Left lung (tissue), 14 donors: ENCODE data around the gene SPANXA2. TPM values are rescaled to one million over a fixed set of nuclear protein-coding genes. Genes with fewer than 3 reads are reported as not detected.
"Not testable (repeated sequence)": the region's sequence is repeated elsewhere in the genome, so short reads cannot be mapped to it uniquely, and the experiment has no call there.

Experiments
- ATAC-seq: fragments of 200-7000 bp; cut with Tn5 transposase; one replicate; pipeline ENCODE4 v1.9.1; 2020; ENCODE audit warnings: moderate library complexity
- DNase-seq, 4 donors: peaks; one replicate each; pipeline ENCODE4 v3.0.0-alpha.2; 2013 to 2020
- H3K27ac ChIP-seq, 2 donors: fragments of 200-600 bp; sonication (generic) in 1 of 2; one replicate each; pipeline versions ENCODE4 v1.5.0 to v1.8.0; 2020 to 2021
- H3K27me3 ChIP-seq, 2 donors: fragments of 200-600 bp; sonication (generic) in 1 of 2; one replicate each; pipeline versions ENCODE4 v1.5.0 to v1.8.0; 2020 to 2021
- H3K36me3 ChIP-seq, 2 donors: fragments of 200-600 bp; sonication (generic) in 1 of 2; one replicate each; pipeline versions ENCODE4 v1.5.0 to v1.8.0; 2020 to 2021
- H3K4me1 ChIP-seq, 2 donors: fragments of 200-600 bp; one replicate each; pipeline ENCODE4 v1.8.0; 2021
- H3K4me3 ChIP-seq, 2 donors: fragments of 200-600 bp; sonication (generic) in 1 of 2; one replicate each; pipeline versions ENCODE4 v1.5.0 to v1.8.0; 2020 to 2021; ENCODE audit warnings: mild to moderate bottlenecking in 1 of 2
- H3K9me3 ChIP-seq, 2 donors: fragments of 200-600 bp; sonication (generic) in 1 of 2; one replicate each; pipeline versions ENCODE4 v1.5.0 to v1.8.0; 2020 to 2021
- CTCF ChIP-seq, 2 donors: fragments of 200-600 bp; sonication (generic) in 1 of 2; IDR thresholded peaks; one replicate each; pipeline versions ENCODE4 v1.5.0 to v1.8.0; 2021; ENCODE audit warnings: antibody characterized with exemption in 2 of 2
- intact Hi-C, 2 donors: fragments of 100-400 bp; cut with DNase I; formaldehyde crosslinking; loops; one replicate each; pipeline versions ENCODE4 v1.11.2 to v1.14.2; 2022
- long read RNA-seq, 12 donors: library from polyadenylated mRNA in 2 of 12; unstranded in 2 of 12; transcript quantifications; one replicate each; pipeline ENCODE4 v2.0.0 and lab custom pipeline, GENCODE V29; 2019 to 2026
- polyA plus RNA-seq, 6 donors: library from polyadenylated mRNA; unstranded; fragments of 120-200 nt; gene quantifications; one replicate each; pipeline ENCODE4 v1.2.1, GENCODE V29; 2013; ENCODE audit not compliant: insufficient read length in 6 of 6
- total RNA-seq, 2 donors: library from RNA; stranded (reverse); fragmentation: NEBNext Ultra II Directional; extraction: Animal tissue kit (Norgen Biotek cat#: 25700); gene quantifications; one replicate each; pipeline ENCODE4 v1.2.1, GENCODE V29; 2021
- donor health status: DM: no; HTN: yes; CAD: no.
- donor health status: DM: no; HTN: no; CAD: no.

The SPANXA2 gene, protein sequence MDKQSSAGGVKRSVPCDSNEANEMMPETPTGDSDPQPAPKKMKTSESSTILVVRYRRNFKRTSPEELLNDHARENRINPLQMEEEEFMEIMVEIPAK
- not detected for total RNA-seq
- polyA plus RNA-seq: not detected
- long read RNA-seq, donor 1: 0 reads
- long read RNA-seq, donor 2: 0 reads
- long read RNA-seq, donor 3: 0 reads
- long read RNA-seq, donor 4: 0 reads
- long read RNA-seq, donor 5: 0 reads
- long read RNA-seq, donor 6: 0 reads
- long read RNA-seq, donor 7: 0 reads
- long read RNA-seq, donor 8: 0 reads
- long read RNA-seq, donor 9: 0 reads
- long read RNA-seq, donor 10: 0 reads
- long read RNA-seq, donor 11: 0 reads
- long read RNA-seq, donor 12: 0 reads

GRCh38 chrX:141589408-141589807, at the start of gene SPANXA2:
TSS of gene SPANXA2 (plus strand) at chrX:141589708. CDS start at chrX:141589768, 60 bp downstream.
- ATAC-seq, intact Hi-C loops, DNase-seq, H3K9me3 ChIP-seq, H3K27me3 ChIP-seq, H3K36me3 ChIP-seq, H3K27ac ChIP-seq, H3K4me1 ChIP-seq, H3K4me3 ChIP-seq: not testable (repeated sequence)

DNA sequence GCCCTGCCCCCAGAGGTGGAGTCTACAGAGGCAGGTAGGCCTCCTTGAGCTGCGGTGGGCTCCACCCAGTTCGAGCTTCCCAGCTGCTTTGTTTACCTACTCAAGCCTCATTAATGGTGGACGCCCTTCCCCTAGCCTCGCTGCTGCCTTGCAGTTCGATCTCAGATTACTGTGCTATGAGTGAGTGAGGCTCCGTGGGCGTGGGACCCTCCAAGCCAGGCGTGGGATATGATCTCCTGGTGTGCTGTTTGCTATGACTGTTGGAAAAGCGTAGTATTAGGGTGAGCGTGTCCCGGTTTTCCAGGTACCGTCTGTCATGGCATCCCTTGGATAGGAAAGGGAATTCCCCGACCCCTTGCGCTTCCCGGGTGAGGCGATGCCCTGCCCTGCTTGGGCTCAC, 47.0 kb upstream of the SPANXA2 start:
- H3K4me3 ChIP-seq, ATAC-seq, H3K9me3 ChIP-seq, H3K36me3 ChIP-seq, H3K27ac ChIP-seq, H3K4me1 ChIP-seq, intact Hi-C loops, H3K27me3 ChIP-seq: not testable (repeated sequence)
- DNase-seq: peak in 1 of 4 donors; percentile 4

DNA sequence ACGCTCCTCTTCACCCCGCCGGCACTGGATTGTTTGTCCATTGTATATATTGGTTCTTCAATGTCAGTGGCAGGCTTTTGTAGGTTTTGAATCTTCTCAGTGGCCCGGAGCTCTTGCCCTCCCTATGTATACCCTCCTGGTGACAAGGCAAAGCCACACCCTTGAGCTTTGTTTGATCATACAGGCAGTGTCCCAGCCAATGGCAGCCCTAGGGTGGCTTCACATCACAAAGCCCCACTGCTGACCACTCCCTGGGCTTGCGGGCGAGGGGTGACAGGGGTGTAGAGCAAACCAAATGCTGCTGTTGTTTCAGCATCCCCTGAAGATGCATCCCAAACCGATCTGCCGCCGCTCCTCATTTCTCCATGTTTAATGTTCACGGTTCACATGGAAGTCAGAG, 4.9 kb upstream of the SPANXA2 start, which contains the start of gene SPANXA1:
TSS of gene SPANXA1 (minus strand) at position 101 of the 400 bp plus-strand sequence. CDS start at position 41, 60 bp downstream.
- H3K9me3 ChIP-seq, H3K27me3 ChIP-seq, H3K27ac ChIP-seq, intact Hi-C loops, ATAC-seq, H3K36me3 ChIP-seq, DNase-seq, H3K4me1 ChIP-seq, H3K4me3 ChIP-seq: not testable (repeated sequence)

GRCh38 chrX:141609111-141609510, 19.6 kb downstream of the SPANXA2 start:
- DNase-seq (no peak), ATAC-seq (no peak)
- Histone ChIP-seq H3K27ac (no peak overlapping the region), H3K4me1 (no peaks in the 10 kb centered on the region), H3K27me3 (no peaks in the 10 kb centered on the region), H3K9me3 (no peaks in the 10 kb centered on the region), H3K4me3 (no peak overlapping the region), H3K36me3 (no peaks in the 10 kb centered on the region)
- intact Hi-C loops: no loop called here
- TF ChIP-seq CTCF (IDR thresholded peaks at IDR 0.05): no peak

DNA sequence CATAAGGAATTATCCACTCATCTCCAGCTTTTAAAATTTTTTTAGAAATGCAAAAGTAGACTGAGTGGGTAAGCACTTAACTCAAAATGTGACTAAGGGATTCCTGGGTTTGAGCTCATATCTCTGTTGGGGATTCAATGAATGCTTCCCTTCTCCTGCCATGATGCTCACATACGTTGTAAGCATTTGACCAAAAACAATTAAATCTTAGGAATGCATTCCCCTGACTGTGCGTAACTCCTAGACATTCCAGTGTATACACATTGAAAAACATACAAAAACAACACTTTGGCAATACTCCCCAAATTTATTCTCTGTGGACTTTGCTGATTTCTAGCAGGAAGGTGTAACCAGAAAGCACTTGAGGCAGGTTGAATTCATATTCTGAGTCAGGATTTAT, 29.8 kb downstream of the SPANXA2 start:
- TF ChIP-seq CTCF (IDR thresholded peaks at IDR 0.05): no peak
- ATAC-seq (no peak), DNase-seq (no peak)
- H3K27me3 ChIP-seq: no peaks in the 10 kb centered on the region
- no peak overlapping the region for H3K4me3 ChIP-seq
- H3K27ac ChIP-seq: no peak overlapping the region
- H3K9me3 ChIP-seq: no peaks in the 10 kb centered on the region
- peaks cover 0 to 5% of the 10 kb centered on the region in 2 donors for H3K36me3 ChIP-seq
- intact Hi-C loops: no loop called here
- H3K4me1 ChIP-seq: no peaks in the 10 kb centered on the region

- no peak for ATAC-seq
- no peaks in the 10 kb centered on the region for H3K9me3 ChIP-seq
- H3K27me3 ChIP-seq: no peaks in the 10 kb centered on the region
- no peak for DNase-seq
- H3K4me1 ChIP-seq: no peaks in the 10 kb centered on the region
- H3K4me3 ChIP-seq: no peak overlapping the region
- TF ChIP-seq CTCF (IDR thresholded peaks at IDR 0.05): no peak
- no peak overlapping the region for H3K27ac ChIP-seq
- intact Hi-C loops: no loop called here
- no peaks in the 10 kb centered on the region for H3K36me3 ChIP-seq
Observed at GRCh38 chrX:141632124-141632523, 42.6 kb downstream of the SPANXA2 start.

GRCh38 chrX:141638550-141638949, 49.0 kb downstream of the SPANXA2 start:
- TF ChIP-seq CTCF (IDR thresholded peaks at IDR 0.05): no peak
- H3K4me1 ChIP-seq: no peaks in the 10 kb centered on the region

More at GRCh38 chrX:141638550-141638949, 49.0 kb downstream of the SPANXA2 start:
- Histone ChIP-seq H3K9me3 (no peaks in the 10 kb centered on the region), H3K27ac (no peak overlapping the region), H3K4me3 (no peak overlapping the region), H3K36me3 (no peaks in the 10 kb centered on the region), H3K27me3 (no peaks in the 10 kb centered on the region)
- ATAC-seq (no peak), DNase-seq (no peak)
- intact Hi-C loops: no loop called here
